HG03439 (cell line): ENCODE data around the gene DYNC1I1.

Experiments
- ATAC-seq: cut with Tn5 transposase; IDR thresholded peaks from one replicate; pipeline ENCODE4 v1.9.1; 2021; ENCODE audit warnings: mild to moderate bottlenecking, moderate library complexity; ENCODE audit not compliant: unreplicated experiment

Gene DYNC1I1

DNA sequence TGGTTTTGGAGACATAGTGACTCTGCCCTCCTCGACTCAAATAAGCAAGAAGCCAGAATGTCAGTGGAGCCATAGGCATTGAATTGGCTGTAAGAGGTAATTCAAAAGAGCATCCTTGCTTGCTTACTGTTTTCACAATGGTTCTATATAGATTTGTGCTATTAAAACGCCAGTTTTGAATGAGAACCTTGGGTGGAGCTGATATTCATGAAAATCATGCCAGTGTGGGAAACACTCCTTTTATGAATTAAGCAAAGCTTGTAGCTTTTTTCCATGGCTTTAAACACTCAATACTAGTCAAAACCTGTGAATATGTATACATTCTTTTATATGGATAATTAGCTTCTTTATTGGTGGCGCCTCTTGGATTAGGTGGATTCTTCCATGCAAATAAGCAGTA is 297.0 kb downstream of the DYNC1I1 start:
- no peak for ATAC-seq

DNA sequence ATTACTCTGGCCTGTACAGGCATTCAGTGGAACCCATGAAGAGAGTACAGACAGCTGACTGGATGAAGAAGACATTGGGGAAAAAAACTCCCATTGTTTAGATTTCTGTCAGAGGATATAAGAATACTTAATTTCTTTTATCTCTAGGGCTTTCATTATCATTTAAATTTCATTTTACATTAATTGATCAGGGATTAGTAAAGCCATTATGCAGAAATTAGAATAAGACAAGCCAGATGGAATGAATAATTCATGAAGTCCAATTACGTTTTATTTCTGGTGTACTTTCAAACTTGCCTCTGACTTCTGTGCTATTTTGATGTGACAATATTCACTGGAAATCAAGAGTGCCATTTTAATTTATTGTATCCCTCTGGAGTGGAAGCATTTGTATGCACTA is 302.5 kb downstream of the DYNC1I1 start:
- no peak for ATAC-seq

DNA sequence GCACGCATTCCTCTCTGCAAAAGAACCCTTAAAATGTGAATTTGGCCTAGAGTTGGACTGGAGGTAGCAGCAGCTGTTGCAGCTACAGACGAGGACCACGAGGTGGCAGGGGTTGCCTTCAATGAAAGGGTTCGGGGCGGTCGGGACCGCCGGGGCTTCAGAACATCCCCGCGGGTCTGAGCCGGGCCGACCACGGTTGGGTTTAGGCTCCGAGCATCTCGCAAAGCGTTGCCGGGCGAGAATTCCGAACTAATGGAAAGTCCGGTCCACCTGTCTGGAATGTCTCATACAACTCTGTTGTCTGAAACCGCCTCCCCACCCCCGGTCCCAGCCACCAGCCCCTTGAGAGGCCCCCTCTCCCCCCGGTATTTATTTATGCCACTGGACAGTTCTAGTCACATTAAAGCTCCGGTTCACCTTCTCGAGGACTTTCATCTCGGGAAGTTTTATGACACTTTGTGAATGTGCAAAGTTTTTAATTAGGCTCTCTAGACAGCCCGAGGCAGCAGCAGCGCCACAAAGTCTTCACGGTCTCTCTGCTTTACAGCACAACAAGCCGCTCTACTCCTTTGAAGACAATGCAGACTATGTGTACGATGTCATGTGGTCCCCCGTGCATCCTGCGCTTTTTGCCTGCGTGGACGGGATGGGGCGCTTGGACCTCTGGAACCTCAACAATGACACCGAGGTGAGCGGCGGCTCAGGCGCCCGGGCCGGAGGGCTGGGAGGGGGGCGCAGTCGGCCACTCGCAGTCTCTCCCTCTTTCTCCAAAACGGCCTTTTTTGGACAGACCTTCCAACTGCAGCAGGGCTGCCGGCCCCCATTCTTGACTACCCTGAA is 303.4 kb downstream of the DYNC1I1 start:
- ATAC-seq = peak; percentile 89

DNA sequence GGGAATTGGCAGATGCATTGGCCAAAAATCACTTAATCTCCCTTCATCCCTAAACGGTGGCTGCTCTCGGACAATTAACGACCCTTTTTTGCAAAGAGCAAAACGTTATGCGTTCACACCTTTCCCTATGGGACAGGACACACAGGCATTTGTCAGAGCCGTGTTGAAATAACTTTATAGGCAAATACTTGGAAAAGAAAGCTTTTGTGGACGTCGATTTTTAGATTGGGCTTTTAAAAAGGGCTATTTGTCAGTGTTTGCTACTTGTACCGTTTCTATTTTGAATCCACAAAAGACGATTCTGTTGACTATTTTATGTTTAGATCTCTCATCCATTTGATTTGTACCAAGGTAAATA is 304.0 kb downstream of the DYNC1I1 start:
- ATAC-seq = no peak

DNA sequence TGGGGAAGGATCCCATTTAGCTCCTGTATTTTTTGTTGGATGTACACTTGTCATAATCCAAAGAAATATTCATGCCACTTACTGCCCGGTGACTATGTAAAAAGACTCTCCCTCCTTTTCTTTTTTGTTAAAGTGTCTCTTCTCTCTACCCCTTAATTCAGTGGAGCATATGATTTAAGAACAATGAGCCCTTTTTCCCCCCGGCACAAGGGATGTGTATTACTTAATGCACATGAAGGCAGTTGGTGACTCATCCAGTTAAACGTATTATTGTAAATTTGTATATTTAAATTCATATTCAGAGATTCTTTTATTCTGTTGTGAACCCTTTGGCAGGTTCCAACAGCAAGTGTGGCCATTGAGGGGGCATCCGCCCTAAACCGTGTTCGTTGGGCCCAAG is 307.7 kb downstream of the DYNC1I1 start:
- no peak for ATAC-seq

DNA sequence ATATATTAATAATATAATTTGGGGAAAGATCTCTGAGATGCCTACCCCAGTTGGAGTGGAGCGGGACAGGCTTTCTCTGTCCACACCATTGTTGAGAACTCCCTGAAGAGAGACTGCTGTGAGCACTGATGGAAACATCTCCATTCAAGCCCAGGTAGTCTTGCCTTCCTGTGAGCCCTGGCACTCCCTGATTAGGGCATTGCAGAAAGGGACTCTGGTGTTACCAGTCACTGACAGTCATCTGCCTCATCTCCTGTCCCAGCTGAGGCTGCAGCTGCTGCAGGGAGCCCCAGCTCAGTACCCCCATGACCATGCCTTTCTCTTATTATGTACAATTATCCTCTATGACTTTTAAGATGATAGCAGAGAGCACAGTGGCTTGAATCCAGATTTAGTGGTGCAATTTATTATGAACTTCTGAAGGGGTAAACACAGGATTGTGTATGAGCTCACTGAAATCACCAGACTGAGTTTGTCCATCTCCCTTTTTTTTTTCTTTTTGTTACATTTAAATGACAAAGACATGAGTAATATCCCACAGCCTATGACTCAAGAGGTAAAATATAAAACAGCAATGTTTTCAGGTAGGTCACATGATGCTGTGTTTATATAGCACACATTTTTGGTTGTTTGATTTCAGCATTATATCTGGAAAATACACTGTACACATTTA is 312.7 kb downstream of the DYNC1I1 start:
- no peak for ATAC-seq

DNA sequence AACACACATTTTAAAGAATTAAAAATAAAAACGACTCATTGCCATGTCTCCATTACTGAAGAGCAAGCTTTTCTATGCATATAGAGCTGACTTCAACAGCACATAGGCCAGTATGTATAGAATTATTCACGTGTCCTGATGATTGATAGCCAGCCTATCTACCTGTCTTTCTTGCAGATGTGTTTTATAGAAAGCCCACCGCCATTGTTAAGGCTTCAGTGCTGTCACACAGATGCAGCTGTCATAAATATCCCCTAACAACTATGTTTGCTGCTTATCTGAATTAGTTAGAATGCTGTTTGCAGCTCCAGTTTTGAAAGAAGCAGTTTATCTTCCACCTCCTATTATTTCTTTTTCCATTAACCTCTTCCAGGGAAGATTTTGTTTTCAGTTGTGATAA is 313.6 kb downstream of the DYNC1I1 start:
- no peak for ATAC-seq

DNA sequence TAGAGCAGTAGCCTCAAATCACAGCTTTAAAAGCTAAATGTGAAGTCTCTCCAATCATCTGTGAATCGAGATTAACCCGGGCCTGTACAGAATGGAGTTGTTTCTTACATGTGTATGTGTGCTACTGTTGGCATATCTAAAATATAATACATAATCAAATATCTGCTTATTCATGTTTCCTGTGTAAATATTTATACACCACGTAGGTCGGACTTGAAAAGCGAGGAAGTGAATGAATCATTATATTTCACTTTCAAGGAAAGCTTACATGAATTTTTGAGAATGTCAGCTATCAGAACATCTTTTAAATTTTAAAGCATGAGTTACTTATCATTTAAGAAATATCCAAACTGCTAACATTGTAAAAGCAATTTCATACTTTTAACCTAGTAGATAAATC is 316.2 kb downstream of the DYNC1I1 start:
- ATAC-seq = no peak

DNA sequence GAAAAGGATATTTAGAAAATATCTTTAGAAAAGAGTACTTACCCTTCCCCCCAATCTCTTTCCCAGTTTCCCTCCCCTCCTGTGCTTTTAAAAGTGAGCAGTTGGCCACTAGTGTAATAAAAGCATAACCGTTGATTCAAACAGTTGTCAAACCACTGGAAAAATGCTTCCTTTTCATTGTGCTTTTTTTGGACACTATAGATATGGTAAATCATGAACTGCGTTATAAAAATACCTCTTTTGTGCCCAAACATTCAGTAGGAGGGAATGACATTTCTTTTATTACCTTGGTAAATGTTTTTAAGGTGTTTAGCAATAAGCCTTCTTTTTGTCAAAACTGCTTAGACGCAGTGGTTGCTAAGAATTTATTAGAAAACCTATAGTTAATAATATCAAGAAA is 317.2 kb downstream of the DYNC1I1 start:
- no peak for ATAC-seq

DNA sequence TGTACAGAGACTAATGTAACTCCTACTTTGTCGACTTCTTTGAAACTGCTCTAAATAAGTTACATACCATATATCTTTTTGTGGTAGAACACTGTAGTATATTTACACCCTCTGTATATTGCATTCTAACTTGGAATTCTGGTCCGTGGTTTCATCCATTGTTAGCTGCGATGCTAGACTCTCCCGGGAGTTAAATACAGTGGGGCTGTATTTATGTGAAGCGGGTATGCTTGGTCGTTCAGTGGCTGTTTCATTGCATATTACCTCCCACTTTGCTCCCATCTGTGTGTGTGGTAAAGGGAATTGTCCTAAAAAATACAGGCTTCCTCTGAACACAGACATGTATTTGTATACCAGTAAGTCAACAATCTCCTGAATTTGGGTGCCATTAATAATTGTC is 318.4 kb downstream of the DYNC1I1 start:
- no peak for ATAC-seq

DNA sequence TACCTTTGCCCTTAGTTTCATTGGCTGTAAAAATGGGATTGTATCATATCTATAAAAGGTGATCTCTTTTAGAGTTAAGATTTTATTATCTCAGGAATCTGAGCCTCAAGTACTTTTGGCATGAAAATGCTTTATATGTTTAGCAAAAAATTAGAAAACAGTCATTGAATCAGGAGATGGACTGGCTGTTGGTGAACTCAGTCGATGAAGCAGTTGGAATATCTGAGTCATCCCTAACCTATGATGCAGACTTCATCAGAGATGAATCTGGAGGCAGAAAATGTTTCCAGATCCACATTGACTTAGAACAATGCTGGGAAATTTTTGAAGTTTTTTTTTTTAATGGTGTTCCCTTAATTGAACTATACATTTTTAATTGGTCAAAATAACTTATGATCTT is 321.1 kb downstream of the DYNC1I1 start:
- ATAC-seq = no peak

DNA sequence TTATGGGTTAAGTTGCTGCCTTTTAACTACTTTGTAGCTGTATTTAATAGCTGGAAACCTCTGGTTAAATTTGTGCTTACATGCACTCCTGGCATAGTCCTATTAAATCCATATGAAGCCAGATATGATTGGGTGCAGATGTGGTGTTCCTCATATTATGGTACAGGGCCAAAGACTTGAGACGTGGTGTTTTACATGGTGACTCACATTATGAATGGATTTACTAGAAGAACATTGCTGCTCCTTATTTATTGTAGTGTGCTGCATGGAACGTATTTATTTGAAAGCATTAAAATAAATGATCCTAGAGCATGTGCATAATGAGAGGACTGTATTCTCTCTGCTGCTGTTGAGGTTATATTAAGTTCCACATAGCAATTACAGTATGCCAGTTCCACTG is 325.5 kb downstream of the DYNC1I1 start:
- ATAC-seq = no peak

DNA sequence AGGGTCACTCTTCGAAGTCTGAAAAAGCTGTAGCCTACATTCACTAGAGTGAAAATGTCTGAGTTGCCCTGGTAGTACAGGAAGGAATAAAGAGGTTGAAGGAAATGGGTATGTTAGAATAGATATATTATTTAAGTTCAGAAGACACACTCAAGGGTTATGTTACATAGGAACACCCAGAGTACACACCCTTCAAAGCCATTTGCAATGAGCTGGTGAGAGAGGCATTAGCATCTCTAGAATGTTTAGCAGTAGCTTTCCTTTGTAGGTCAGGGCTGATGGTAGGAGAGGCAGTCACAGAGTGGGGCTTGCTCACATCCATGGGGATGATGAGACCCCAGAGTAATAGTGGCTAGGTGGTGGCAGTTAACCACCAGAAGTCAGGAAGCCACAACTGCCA is 328.4 kb downstream of the DYNC1I1 start:
- no peak for ATAC-seq

DNA sequence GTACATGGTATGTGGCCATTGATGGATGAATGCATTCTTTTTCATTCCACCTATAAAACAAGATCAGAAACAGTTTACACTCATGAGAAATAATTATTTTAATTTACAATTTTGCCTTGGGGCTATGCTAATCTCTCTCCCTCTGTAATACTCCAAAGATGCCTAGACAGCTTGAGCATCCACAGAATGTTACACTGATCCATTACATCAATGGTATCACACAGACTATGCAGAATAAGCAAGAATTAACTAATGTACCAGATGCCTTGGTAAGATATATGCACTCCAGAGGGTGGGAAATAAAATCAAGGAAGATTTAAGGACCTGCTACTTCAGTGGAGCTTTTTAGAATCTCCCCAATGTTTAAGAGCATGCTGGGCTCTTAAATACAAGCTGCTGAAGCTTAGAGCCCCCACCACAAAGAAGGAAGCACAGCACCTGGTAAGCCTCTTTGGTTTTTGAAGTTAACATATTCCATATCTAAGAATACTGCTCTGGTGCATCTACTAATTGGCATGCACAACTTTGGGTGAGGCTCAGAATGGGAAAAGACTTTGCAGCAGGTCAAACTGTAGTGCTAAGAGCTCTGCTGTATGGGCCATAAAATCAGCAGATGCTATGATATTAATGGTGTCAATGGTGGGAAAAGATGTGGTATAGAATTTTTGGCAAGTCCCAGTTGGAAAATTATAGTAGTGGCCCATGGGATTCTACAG is 329.9 kb downstream of the DYNC1I1 start:
- ATAC-seq = no peak

DNA sequence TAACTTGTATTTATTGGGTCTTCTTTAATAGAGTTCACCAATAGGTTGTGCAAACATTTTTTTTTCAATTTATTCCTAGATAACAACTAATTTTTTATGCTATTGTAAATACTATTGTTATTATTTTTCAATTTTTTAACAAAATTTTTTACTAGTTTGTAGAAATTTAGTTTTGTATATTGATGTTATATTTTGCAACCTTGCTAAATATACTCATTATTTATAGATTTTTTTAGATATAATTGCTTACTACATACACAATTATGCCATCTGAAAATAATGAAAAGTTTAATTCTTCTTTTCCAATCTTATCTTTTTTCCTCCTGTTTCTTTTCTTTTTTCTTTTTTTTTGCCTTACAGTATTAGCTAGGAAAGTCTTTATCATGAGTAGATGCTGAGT is 332.6 kb downstream of the DYNC1I1 start:
- ATAC-seq = no peak

DNA sequence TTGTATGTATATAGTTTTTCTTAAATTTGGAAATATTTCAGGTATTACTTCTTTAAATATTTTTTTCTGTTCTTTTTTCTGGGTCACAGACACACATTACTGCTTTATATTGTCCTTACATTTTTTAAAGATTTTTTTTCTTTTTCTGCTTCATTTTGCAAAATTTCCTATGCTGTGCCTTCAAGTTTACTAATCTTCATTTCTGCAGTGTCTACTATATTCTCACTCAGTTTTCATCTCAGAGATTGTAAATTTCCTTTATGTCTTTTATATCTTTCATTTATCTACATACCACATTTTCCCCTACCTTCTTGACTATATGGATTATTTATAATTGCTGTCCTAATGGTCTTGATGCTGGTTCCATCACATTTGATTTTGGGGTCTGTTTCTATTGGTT is 339.1 kb downstream of the DYNC1I1 start:
- no peak for ATAC-seq

DNA sequence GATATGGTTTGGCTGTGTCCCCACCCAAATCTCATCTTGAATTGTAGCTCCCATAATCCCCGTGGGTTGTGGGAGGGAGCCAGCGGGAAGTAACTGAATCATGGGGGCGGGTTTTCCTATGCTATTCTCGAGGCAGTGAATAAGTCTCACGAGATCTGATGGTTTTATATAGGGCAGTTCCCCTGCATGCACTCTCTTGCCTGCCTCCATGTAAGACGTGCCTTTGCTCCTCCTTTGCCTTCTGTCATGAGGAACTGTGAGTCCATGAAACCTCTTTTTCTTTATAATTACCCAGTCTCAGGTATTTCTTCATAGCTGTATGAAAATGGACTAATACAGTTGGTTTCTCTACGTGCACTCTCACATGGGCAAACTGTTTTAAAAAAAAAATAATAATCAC is 341.8 kb downstream of the DYNC1I1 start:
- ATAC-seq = no peak

DNA sequence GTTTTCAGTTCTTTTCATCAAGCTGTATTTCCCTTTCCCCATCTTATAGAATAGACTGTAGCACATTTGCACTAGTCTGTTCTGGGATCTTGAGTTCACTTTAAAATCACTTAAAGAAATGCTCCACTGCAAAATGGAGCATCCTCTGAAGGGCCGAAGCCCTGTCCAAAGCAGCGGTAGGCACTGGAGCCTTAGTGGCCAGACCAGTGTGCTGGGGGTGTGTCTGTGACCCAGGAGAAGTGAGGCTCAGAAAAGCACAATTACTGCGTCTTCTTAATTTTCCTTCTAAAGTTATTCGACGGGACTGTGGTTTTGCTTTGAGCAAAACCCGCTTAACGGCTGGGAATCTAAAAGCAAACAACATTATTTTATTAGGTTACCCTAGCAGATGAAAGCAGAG is 343.8 kb downstream of the DYNC1I1 start:
- ATAC-seq = no peak

DNA sequence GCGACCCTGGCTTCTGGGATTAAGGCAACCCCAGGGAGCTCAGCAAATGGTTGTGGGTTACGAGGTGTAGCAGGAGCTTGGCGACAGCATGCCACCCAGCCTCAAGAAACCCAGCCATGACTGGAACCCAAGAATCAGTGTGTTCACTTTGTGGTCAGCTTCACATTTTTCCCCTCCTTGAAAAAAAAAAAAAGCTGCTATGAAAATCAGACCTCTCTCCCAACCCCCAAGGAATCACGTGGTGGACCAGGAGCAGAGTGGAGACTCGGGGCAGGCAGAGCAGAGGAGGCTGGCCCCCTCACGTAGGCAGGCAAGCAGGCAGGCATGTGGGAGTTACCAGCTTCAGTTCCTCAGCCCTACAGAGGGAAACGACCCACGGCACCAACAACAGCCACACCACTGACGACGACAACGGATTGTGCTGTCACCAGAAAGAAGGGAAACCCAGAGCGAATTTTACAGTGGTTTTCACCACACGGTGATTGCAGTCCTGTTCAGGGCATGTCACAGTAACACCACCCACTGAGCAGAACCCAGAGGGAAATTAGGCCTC is 346.2 kb downstream of the DYNC1I1 start:
- ATAC-seq = no peak

DNA sequence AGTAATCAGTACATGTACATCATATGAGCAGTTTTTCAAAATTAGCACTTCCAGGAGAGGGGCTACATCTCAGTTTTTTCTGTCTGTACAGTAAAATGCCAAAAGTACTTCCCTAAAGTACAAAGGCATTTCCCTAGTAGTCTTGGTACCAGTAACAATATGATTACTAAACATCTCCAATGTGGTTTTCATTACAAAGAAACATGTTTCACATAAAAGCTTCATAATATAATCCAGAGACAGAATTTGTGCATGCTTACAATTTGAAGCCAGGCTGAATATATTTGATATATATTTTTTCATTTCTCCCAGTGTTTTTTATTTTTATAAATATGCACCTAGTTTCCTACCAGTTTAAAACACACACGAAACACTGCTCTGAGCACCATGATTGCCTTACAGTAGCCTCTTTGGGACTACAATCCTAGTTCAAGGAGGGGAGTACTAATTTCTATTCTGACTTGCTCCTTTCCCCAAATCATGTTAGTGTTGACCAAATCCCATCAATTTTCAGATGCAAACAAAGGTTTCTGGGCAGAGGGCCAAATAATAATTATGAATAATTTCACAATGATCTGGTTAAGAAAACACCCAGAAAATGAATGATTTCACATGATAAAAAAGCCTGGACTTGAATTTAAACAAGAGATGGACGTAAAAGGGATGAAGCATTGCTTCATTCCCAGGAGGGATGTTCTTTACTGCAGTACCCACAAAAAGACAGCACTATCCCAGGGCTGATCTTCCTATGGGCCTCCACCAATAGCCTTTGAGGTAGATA is 348.3 kb downstream of the DYNC1I1 start:
- ATAC-seq = no peak

DNA sequence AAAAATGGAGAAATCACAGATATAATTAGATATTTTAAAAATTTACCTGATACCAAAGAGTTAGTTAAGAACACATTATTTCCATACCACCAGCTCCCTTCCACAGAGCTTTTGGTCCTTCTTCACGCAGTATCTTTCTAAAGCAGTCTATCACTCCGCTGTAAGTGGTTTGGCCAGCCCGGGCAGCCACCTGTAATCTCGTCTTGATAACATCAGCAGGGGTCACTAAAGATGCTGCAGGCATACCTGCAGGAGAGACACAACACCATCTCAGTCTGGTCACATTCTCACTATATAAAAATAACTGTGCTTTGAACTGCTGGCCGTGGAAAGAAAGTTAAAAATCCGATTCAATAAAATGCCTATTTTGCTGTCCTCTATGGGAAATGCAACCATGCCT is 349.4 kb downstream of the DYNC1I1 start:
- no peak for ATAC-seq
